ENCODE measurements around the gene GABRA5.

Gene GABRA5

GRCh38 chr15:26883466-26883865 is 16.6 kb downstream of the GABRA5 start:
- no peak for DNase-seq (ENCODE audit: extremely low spot score)
- TF ChIP-seq CTCF (IDR thresholded peaks at IDR 0.05; ENCODE audit: control extremely low read depth, extremely low read depth, low read depth, missing control alignments) = no peak
- ChIA-PET CTCF (no interaction called here), POLR2A (no interaction called here)

- POLR2A ChIA-PET = no interaction called here
- TF ChIP-seq CTCF (IDR thresholded peaks at IDR 0.05; ENCODE audit: control extremely low read depth, extremely low read depth, low read depth, missing control alignments) = no peak
- DNase-seq (ENCODE audit: extremely low spot score) = no peak
- CTCF ChIA-PET = no interaction called here
These were observed 19.7 kb downstream of the GABRA5 start for GRCh38 chr15:26886566-26886965.

GRCh38 chr15:26887926-26888666 is 21.2 kb downstream of the GABRA5 start:
- no peak for TF ChIP-seq CTCF (IDR thresholded peaks at IDR 0.05; ENCODE audit: control extremely low read depth, extremely low read depth, low read depth, missing control alignments)
- ChIA-PET CTCF (no interaction called here), POLR2A (no interaction called here)
- DNase-seq (ENCODE audit: extremely low spot score) = no peak

GRCh38 chr15:26888761-26889160 is 21.9 kb downstream of the GABRA5 start:
- POLR2A ChIA-PET = no interaction called here
- CTCF ChIA-PET = interaction anchor here (1.3 to 1.8 kb wide), 2 partner anchors 10 to 33 kb away, joined by 3 to 22 read pairs; no protein-coding TSS in a partner anchor
- TF ChIP-seq CTCF (IDR thresholded peaks at IDR 0.05; ENCODE audit: control extremely low read depth, extremely low read depth, low read depth, missing control alignments) = no peak
- no peak for DNase-seq (ENCODE audit: extremely low spot score)

GRCh38 chr15:26889298-26889898 is 22.5 kb downstream of the GABRA5 start:
- no peak for DNase-seq (ENCODE audit: extremely low spot score)
- peak; percentile 52 for TF ChIP-seq CTCF (IDR thresholded peaks at IDR 0.05; ENCODE audit: control extremely low read depth, extremely low read depth, low read depth, missing control alignments)
- CTCF ChIA-PET = interaction anchor here (1.3 to 1.8 kb wide), 2 partner anchors 10 to 33 kb away, joined by 3 to 22 read pairs; no protein-coding TSS in a partner anchor
- POLR2A ChIA-PET = no interaction called here

GRCh38 chr15:26890451-26890850 is 23.6 kb downstream of the GABRA5 start:
- DNase-seq (ENCODE audit: extremely low spot score) = no peak
- ChIA-PET POLR2A (no interaction called here), CTCF (interaction anchor here (1.0 to 1.8 kb wide), 5 partner anchors 11 to 1233 kb away, joined by 3 to 22 read pairs (median 5); no protein-coding TSS in a partner anchor)
- TF ChIP-seq CTCF (IDR thresholded peaks at IDR 0.05; ENCODE audit: control extremely low read depth, extremely low read depth, low read depth, missing control alignments) = no peak

Measured in GM10248 (cell line).